Duodenal mucosa (tissue), 2 donors: ENCODE measurements around the gene FCHO1.
A peak's percentile ranks its signal among the peaks of the same experiment; 100 is the strongest.

Source experiments
- H3K27ac ChIP-seq: one replicate; pipeline ENCODE4 v1.7.0; 2013; ENCODE audit warnings: low read depth, low read length
- H3K27me3 ChIP-seq, 2 donors: one replicate each; pipeline ENCODE4 v1.7.0; 2013; ENCODE audit warnings: low read length in 2 of 2, control low read depth in 1 of 2; ENCODE audit not compliant: insufficient read depth in 2 of 2, control insufficient read depth in 1 of 2
- H3K36me3 ChIP-seq, 2 donors: one replicate each; pipeline ENCODE4 v1.7.0; 2013; ENCODE audit warnings: low read length in 2 of 2, control low read depth in 1 of 2; ENCODE audit not compliant: insufficient read depth in 2 of 2, control insufficient read depth in 1 of 2
- H3K4me1 ChIP-seq, 2 donors: one replicate each; pipeline ENCODE4 v1.7.0; 2013; ENCODE audit warnings: low read length in 2 of 2, control low read depth in 1 of 2; ENCODE audit not compliant: insufficient read depth in 2 of 2, control insufficient read depth in 1 of 2
- H3K4me3 ChIP-seq, 2 donors: one replicate each; pipeline ENCODE4 v1.7.0; 2013; ENCODE audit warnings: low read length in 2 of 2, low read depth in 1 of 2
- H3K9ac ChIP-seq, 2 donors: one replicate each; pipeline ENCODE4 v1.7.0; 2013; ENCODE audit warnings: low read length in 2 of 2, low read depth in 1 of 2
- H3K9me3 ChIP-seq, 2 donors: one replicate each; pipeline ENCODE4 v1.7.0; 2013; ENCODE audit warnings: low read length in 2 of 2, control low read depth in 1 of 2; ENCODE audit not compliant: control insufficient read depth in 1 of 2

The FCHO1 gene

DNA sequence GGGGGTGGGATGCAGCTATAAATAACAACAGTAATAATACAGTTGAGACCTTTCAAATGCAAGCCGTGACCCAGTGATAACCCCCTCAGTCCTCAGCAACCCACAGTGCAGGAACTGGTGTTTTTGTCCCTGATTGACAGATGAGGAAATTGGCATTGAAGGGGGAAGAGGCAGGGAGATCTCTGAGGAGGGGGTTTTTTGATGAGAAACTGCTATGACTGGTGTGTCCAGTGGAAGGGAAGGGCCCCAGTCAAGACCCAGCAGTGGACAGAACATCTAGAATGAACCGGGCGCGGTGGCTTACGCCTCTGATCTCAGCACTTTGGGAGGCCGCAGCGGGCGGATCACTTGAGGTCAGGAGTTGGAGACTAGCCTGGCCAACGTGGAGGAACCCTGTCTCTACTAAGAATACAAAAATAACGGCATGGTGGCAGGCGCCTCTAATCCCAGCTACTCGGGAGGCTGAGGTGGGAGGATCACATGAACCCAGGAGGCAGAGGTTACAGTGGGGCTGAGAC is 30.1 kb upstream of the FCHO1 start:
- Histone ChIP-seq H3K9ac (peak overlapping the region in 1 of 2 donors; percentile 68), H3K4me3 (peak overlapping the region in 1 of 2 donors; percentile 81), H3K4me1 (peaks cover 25 to 31% of the 10 kb centered on the region in 2 donors), H3K27me3 (no peaks in the 10 kb centered on the region), H3K9me3 (no peaks in the 10 kb centered on the region), H3K36me3 (peaks cover 18 to 26% of the 10 kb centered on the region in 2 donors), H3K27ac (no peak overlapping the region)

DNA sequence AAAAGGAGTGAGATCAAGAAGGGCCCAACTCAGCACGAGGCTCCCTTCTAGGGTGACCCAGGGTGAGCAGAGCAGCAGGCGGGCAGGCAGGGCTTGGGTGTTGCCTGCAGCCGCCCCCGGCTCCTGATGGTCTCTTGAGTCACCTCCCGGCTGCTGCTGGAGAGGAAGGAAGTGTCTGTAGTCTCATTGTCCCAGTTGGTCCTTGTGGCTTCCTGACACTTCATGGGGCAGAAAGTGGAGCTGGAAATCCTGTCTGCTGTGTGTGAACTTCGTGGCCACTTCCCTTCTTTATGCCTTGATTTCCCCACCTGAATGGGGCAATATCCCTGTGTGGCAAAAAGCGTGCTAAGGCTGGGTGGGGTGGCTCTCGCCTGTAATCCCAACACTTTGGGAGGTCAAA is 29.5 kb upstream of the FCHO1 start:
- Histone ChIP-seq H3K9ac (no peak overlapping the region), H3K9me3 (no peaks in the 10 kb centered on the region), H3K27ac (no peak overlapping the region), H3K4me3 (no peak overlapping the region), H3K36me3 (peaks cover 18 to 30% of the 10 kb centered on the region in 2 donors), H3K4me1 (peaks cover 25 to 31% of the 10 kb centered on the region in 2 donors), H3K27me3 (no peaks in the 10 kb centered on the region)

DNA sequence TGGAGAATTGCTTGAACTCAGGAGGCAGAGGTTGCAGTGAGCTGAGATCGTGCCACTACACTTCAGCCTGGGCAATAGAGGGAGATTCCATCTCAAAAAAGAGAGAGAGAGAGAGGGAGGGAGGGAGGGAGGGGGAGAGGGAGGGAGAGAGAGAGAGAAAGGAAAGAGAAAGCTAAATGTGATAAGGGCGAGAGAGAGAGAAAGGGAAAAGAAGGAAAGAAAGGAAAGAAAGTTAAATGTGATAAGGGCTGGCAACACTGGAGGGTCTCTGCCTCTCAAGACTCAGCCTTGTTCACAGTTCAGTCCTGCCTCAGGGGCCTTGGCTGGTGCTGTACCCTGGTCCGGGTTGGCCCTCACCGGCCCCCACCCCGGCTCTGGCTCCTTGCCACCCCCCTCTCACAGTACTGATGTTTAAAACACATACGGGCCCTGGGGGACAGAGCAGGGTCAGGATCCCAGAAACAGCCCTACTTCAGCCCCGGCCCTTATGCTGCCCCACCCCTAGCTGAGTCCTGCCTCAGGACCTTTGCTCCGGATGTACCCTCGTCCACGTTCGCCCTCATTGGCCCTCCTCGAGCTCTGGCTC is 28.5 kb upstream of the FCHO1 start:
- no peak overlapping the region for H3K4me3 ChIP-seq
- peaks cover 18 to 39% of the 10 kb centered on the region in 2 donors for H3K36me3 ChIP-seq
- H3K9ac ChIP-seq: no peak overlapping the region
- no peaks in the 10 kb centered on the region for H3K9me3 ChIP-seq
- peaks cover 18 to 31% of the 10 kb centered on the region in 2 donors for H3K4me1 ChIP-seq
- H3K27ac ChIP-seq: no peak overlapping the region
- H3K27me3 ChIP-seq: no peaks in the 10 kb centered on the region

DNA sequence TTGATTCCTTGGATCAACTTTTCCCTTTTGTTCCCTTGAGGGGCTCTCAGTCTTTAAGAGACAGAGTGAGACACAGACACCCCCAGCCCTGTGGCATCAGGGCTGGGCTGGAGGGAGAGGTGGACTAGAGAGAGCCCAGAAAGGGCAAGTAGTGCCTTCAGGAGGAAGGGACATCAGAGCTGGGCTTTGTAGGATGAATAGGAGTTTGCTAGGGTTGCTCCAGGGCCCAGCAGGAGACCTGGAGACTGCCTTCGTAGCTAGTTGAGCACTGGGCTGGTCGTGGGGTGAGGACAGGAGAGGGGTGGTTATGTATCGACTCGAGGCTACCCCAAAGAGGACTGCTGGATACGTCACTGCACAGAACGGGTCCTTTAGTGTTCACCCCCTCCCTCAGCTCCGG is 26.6 kb upstream of the FCHO1 start:
- Histone ChIP-seq H3K9ac (no peak overlapping the region), H3K27ac (no peak overlapping the region), H3K36me3 (peaks cover 18 to 52% of the 10 kb centered on the region in 2 donors), H3K4me3 (no peak overlapping the region), H3K27me3 (no peaks in the 10 kb centered on the region), H3K9me3 (no peaks in the 10 kb centered on the region), H3K4me1 (peaks cover 12 to 24% of the 10 kb centered on the region in 2 donors)

DNA sequence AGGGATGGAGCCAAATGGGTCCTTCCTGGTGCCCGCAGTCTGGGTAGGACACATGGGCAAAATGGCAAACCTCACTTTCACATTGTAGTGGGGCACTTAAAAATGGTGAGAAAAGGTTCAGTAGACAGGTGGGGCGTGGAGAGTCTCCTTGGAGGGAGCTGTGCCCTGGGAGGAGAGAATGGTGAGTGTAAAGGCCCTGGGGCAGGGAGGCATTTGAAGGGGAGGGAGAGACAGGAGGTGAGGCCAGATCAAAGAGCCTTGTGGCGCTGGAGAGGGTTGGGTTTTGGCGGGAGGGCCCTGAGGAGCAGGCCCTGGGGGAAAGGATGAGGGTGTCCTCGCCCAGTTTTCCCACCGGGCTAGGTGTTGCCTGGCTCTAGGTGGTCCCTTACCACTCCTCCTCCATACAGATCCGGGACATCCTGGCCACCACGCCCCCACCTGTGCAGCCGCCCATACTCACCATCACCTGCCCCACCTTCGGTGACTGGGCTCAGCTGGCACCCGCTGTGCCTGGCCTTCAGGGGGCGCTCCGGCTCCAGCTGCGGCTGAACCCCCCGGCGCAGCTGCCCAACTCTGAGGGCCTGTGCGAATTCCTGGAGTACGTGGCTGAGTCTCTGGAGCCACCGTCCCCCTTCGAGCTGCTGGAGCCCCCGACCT is 25.7 kb upstream of the FCHO1 start:
- Histone ChIP-seq H3K27me3 (no peaks in the 10 kb centered on the region), H3K9ac (no peak overlapping the region), H3K4me3 (no peak overlapping the region), H3K4me1 (peaks cover 7 to 17% of the 10 kb centered on the region in 2 donors), H3K36me3 (peaks cover 18 to 59% of the 10 kb centered on the region in 2 donors), H3K27ac (no peak overlapping the region), H3K9me3 (no peaks in the 10 kb centered on the region)

DNA sequence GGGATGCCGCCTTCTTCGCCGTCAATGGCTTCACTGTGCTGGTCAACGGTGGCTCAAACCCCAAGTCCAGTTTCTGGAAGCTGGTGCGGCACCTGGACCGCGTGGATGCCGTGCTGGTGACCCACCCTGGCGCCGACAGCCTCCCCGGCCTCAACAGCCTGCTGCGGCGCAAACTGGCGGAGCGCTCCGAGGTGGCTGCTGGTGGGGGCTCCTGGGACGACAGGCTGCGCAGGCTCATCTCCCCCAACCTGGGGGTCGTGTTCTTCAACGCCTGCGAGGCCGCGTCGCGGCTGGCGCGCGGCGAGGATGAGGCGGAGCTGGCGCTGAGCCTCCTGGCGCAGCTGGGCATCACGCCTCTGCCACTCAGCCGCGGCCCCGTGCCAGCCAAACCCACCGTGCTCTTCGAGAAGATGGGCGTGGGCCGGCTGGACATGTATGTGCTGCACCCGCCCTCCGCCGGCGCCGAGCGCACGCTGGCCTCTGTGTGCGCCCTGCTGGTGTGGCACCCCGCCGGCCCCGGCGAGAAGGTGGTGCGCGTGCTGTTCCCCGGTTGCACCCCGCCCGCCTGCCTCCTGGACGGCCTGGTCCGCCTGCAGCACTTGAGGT is 25.0 kb upstream of the FCHO1 start:
- Histone ChIP-seq H3K27me3 (no peaks in the 10 kb centered on the region), H3K4me3 (no peak overlapping the region), H3K4me1 (peaks cover 0 to 10% of the 10 kb centered on the region in 2 donors), H3K9me3 (no peaks in the 10 kb centered on the region), H3K9ac (no peak overlapping the region), H3K36me3 (peaks cover 21 to 64% of the 10 kb centered on the region in 2 donors), H3K27ac (no peak overlapping the region)

DNA sequence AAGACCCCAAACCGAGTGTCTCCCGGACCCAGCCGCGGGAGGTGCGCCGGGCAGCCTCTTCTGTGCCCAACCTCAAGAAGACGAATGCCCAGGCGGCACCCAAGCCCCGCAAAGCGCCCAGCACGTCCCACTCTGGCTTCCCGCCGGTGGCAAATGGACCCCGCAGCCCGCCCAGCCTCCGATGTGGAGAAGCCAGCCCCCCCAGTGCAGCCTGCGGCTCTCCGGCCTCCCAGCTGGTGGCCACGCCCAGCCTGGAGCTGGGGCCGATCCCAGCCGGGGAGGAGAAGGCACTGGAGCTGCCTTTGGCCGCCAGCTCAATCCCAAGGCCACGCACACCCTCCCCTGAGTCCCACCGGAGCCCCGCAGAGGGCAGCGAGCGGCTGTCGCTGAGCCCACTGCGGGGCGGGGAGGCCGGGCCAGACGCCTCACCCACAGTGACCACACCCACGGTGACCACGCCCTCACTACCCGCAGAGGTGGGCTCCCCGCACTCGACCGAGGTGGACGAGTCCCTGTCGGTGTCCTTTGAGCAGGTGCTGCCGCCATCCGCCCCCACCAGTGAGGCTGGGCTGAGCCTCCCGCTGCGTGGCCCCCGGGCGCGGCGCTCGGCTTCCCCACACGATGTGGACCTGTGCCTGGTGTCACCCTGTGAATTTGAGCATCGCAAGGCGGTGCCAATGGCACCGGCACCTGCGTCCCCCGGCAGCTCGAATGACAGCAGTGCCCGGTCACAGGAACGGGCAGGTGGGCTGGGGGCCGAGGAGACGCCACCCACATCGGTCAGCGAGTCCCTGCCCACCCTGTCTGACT is 24.1 kb upstream of the FCHO1 start:
- H3K4me3 ChIP-seq: no peak overlapping the region
- H3K27ac ChIP-seq: no peak overlapping the region
- H3K36me3 ChIP-seq: peaks cover 24 to 69% of the 10 kb centered on the region in 2 donors

DNA sequence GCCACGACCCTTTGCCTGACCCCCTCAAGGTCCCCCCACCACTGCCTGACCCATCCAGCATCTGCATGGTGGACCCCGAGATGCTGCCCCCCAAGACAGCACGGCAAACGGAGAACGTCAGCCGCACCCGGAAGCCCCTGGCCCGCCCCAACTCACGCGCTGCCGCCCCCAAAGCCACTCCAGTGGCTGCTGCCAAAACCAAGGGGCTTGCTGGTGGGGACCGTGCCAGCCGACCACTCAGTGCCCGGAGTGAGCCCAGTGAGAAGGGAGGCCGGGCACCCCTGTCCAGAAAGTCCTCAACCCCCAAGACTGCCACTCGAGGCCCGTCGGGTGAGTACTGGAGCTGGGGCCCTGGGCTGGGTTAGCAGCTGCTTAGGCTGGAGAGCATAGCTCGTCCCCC is 23.4 kb upstream of the FCHO1 start:
- Histone ChIP-seq H3K9me3 (no peaks in the 10 kb centered on the region), H3K4me3 (no peak overlapping the region), H3K9ac (no peak overlapping the region), H3K27ac (no peak overlapping the region), H3K36me3 (peaks cover 24 to 75% of the 10 kb centered on the region in 2 donors), H3K4me1 (no peaks in the 10 kb centered on the region), H3K27me3 (no peaks in the 10 kb centered on the region)

More for the DNA sequence above, 24.1 kb upstream of the FCHO1 start:
- Histone ChIP-seq H3K4me1 (peaks cover 0 to under 1% of the 10 kb centered on the region in 2 donors), H3K27me3 (no peaks in the 10 kb centered on the region), H3K9ac (no peak overlapping the region), H3K9me3 (no peaks in the 10 kb centered on the region)

DNA sequence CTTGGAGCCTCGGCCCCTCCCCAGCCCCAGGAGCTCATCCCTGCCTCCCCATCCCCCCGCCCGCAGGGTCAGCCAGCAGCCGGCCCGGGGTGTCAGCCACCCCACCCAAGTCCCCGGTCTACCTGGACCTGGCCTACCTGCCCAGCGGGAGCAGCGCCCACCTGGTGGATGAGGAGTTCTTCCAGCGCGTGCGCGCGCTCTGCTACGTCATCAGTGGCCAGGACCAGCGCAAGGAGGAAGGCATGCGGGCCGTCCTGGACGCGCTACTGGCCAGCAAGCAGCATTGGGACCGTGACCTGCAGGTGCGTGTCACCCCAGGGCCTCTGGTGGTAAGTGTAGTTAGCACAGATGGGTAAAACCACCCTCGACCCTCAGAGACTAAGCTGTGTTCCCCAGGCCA is 18.1 kb upstream of the FCHO1 start:
- Histone ChIP-seq H3K36me3 (peaks cover 16 to 58% of the 10 kb centered on the region in 2 donors), H3K9ac (no peak overlapping the region), H3K9me3 (no peaks in the 10 kb centered on the region), H3K4me1 (no peaks in the 10 kb centered on the region), H3K27me3 (no peaks in the 10 kb centered on the region), H3K27ac (no peak overlapping the region), H3K4me3 (no peak overlapping the region)
